ENCODE data around the gene TRAFD1. TPM values are rescaled to one million over a fixed set of nuclear protein-coding genes. Genes with fewer than 3 reads are reported as not detected.

The TRAFD1 gene
- total RNA-seq, 1 donor from 2014 or later = 18.7 TPM

- intact Hi-C loops (cut with micrococcal nuclease) = no loop called here
- no peak for DNase-seq
Observed at GRCh38 chr12:112169966-112170365, 44.6 kb downstream of the TRAFD1 start.

GRCh38 chr12:112170376-112170775, 45.0 kb downstream of the TRAFD1 start:
- DNase-seq = no peak
- intact Hi-C loops (cut with micrococcal nuclease) = no loop called here
- peak; percentile 38 for ATAC-seq

More at GRCh38 chr12:112169966-112170365, 44.6 kb downstream of the TRAFD1 start:
- no peak for ATAC-seq

- no peak for ATAC-seq
Observed at GRCh38 chr12:112170971-112171596, 45.7 kb downstream of the TRAFD1 start.

GRCh38 chr12:112172556-112173324, 47.4 kb downstream of the TRAFD1 start:
- DNase-seq = no peak
- ATAC-seq = no peak
- intact Hi-C loops (cut with micrococcal nuclease) = no loop called here

More at GRCh38 chr12:112170971-112171596, 45.7 kb downstream of the TRAFD1 start:
- intact Hi-C loops (cut with micrococcal nuclease) = no loop called here
- DNase-seq = no peak

- DNase-seq = no peak
- intact Hi-C loops (cut with micrococcal nuclease) = no loop called here
Observed at GRCh38 chr12:112175361-112176155, 50.2 kb downstream of the TRAFD1 start.

GRCh38 chr12:112176321-112177010, 51.1 kb downstream of the TRAFD1 start:
- no peak for DNase-seq
- no peak for ATAC-seq
- intact Hi-C loops (cut with micrococcal nuclease) = no loop called here

More at GRCh38 chr12:112175361-112176155, 50.2 kb downstream of the TRAFD1 start:
- ATAC-seq = no peak

GRCh38 chr12:112178796-112179195, 53.4 kb downstream of the TRAFD1 start:
- DNase-seq (no peak), ATAC-seq (no peak)
- intact Hi-C loops (cut with micrococcal nuclease) = no loop called here

- no peak for ATAC-seq
- DNase-seq = no peak
- intact Hi-C loops (cut with micrococcal nuclease) = no loop called here
Observed at GRCh38 chr12:112179341-112179740, 54.0 kb downstream of the TRAFD1 start.

- intact Hi-C loops (cut with micrococcal nuclease) = no loop called here
- DNase-seq (no peak), ATAC-seq (no peak)
Observed at GRCh38 chr12:112179916-112180315, 54.6 kb downstream of the TRAFD1 start.

- DNase-seq (no peak), ATAC-seq (no peak)
- intact Hi-C loops (cut with micrococcal nuclease) = no loop called here
Observed at GRCh38 chr12:112180422-112180821, 55.1 kb downstream of the TRAFD1 start.

GRCh38 chr12:112182499-112182898, 57.1 kb downstream of the TRAFD1 start:
- ATAC-seq = peak; percentile 43
- intact Hi-C loops (cut with micrococcal nuclease) = no loop called here
- DNase-seq = no peak

GRCh38 chr12:112183141-112184021, 58.0 kb downstream of the TRAFD1 start:
- no peak for ATAC-seq
- intact Hi-C loops (cut with micrococcal nuclease) = no loop called here
- DNase-seq = no peak

GRCh38 chr12:112184056-112184887, 58.9 kb downstream of the TRAFD1 start:
- no peak for ATAC-seq
- intact Hi-C loops (cut with micrococcal nuclease) = no loop called here
- DNase-seq = no peak

GRCh38 chr12:112185093-112185923, 59.9 kb downstream of the TRAFD1 start:
- ATAC-seq (no peak), DNase-seq (no peak)
- intact Hi-C loops (cut with micrococcal nuclease) = no loop called here

- ATAC-seq (no peak), DNase-seq (no peak)
- intact Hi-C loops (cut with micrococcal nuclease) = no loop called here
Observed at GRCh38 chr12:112188130-112188830, 62.9 kb downstream of the TRAFD1 start.
